Measurements from ENCODE around the gene FAF1. TPM values are rescaled to one million over a fixed set of nuclear protein-coding genes. Genes with fewer than 3 reads are reported as not detected.
"Not testable (repeated sequence)": the region's sequence is repeated elsewhere in the genome, so short reads cannot be mapped to it uniquely, and the experiment has no call there.

The FAF1 gene
- total RNA-seq, 1 experiment from 2014 or later: 148 TPM

DNA sequence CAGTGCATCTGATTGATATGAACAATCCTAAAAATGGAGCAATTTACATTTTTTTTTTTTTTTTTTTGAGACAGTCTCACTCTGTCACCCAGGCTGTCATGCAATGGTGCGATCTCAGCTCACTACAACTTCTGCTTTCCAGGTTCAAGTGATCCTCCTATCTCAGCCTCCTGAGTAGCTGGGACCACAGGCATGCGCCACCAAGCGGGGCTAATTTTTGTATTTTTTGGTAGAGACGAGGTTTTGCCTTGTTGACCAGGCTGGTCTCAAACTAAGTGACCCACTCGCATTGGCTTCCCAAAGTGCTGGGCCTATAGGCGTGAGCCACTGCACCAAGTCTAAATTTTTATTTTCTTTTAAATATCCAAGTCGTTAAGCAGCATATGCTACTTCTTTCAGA, 109.0 kb downstream of the FAF1 start:
- DNase-seq (ENCODE audit: low read depth): no peak

DNA sequence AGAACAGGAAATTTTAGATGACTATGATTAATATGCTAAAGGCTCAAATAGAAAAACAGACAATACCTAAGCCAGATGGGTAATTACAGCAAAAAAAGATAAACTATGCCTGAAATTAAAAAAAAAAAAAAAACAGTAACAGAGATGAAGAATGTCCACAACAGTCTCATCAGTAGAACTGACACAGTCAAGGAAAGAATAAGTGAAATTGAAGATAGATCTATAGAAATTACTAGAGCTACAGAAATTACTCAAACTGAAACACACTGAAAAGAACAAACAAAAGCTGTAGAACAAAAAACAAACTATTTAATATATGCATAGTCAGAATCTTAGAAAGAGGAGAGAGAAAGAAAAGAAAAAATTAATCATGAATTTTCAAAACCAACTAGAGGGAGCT, 112.8 kb downstream of the FAF1 start:
- no peak for DNase-seq (ENCODE audit: low read depth)

DNA sequence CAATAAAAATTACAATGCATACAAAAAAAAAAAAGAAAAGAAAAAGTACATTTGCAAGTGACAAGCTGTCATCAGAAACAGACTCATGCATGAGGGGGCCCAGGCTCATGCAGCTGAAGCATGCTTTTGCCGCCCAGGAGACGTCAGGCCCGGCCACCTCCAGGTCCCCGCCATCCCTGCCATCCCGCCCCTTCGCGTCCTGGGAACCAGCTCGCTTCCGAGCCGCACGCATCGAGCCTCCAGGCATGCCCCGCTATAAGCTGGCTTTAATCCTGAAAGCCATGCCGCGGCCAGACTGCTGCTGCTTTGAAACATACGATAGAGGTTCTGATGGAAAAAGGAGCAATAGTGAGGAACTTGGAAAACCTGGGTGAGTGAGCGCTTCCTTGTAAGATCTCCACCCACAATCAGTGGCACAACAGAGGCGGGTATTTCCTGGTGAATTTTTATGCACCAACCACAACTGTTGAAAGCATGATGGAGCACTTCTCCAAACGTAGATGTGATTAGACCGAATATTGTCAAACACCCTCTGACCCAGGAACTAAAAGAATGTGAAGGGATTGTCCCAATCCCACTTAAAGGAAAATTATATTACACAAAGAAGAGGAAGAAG, 113.7 kb downstream of the FAF1 start:
- no peak for DNase-seq (ENCODE audit: low read depth)

DNA sequence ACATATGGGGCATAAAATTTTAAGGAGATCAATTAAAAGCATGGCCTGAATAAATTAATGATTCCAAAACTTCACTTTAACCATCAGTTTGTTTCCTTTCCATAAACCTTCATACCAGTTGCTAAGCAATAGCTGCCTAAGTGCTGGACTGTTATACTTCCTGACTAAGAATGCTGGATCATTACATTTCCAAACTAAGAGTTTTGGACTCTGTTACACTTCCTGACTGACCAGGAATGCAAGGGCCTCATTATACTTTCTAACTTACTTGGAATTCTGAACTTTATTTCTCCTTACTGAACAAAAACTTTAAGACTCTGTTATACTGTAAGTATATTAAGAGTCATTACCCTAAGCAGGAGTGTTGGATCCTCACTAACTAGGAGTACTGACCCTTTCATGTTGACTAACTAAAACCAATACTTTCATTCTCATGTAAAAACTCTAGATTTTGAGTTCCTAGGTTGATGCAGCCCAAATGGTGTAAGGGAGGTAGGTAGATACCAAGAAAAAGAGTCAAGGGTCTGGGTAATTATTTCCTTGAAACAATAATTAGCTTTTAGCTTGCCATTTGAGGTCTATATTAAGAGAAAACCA, 118.2 kb downstream of the FAF1 start:
- DNase-seq (ENCODE audit: low read depth): no peak

DNA sequence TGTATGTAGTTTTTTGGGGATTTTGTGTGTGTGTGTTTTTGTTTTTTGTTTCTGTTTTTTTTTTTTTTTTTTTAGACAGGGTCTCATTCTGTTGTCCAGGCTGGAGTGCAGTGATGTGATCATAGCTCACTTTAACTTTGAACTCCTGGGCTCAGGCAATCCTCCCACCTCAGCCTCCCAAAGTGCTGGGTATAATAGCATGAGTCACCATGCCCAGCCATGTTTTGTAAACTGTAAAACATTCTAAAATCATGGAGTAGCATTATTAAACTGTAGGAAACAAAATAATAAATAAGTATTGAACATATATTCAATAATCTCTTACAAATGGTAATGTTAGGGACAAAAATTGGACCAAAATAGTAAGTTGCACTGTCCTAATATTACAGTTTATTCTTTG, 124.0 kb downstream of the FAF1 start:
- DNase-seq (ENCODE audit: low read depth): no peak

DNA sequence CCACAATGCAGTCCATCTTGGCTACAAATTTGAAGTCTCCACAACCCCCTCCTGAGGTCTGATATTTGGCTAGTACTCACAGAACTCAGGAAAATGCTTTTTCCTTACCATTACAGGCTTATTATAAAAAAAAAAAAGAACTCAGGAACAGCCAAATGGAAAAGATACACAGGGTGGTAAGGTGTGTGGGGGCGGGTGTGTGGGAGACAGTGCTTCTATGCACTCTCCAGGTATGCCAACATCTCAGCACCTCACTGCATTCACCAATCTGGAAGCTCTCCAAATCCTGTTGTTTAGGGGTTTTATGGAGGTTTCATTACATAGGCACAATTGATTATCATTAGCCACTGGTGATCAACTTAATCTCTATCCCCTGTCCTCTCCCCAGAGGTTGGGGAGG, 126.9 kb downstream of the FAF1 start:
- no peak for DNase-seq (ENCODE audit: low read depth)

DNA sequence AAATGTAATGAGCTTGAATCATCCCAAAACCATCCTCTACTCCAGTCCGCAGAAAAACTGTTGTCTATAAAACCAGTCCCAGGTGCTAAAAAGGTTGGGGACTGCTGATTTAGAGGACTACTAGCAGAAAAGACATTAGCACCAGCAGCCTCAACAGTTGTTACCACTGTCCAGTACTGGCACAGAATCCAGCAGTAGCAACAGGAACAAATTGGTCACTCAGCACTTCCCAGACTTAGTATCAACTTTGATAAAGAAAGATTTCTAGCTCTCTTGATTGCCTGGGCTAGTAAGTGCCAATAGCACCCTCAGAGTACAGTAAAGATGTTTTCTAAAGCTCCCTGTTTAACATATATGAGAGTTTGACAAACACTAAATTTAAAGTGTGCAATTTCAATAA, 127.9 kb downstream of the FAF1 start:
- no peak for DNase-seq (ENCODE audit: low read depth)

DNA sequence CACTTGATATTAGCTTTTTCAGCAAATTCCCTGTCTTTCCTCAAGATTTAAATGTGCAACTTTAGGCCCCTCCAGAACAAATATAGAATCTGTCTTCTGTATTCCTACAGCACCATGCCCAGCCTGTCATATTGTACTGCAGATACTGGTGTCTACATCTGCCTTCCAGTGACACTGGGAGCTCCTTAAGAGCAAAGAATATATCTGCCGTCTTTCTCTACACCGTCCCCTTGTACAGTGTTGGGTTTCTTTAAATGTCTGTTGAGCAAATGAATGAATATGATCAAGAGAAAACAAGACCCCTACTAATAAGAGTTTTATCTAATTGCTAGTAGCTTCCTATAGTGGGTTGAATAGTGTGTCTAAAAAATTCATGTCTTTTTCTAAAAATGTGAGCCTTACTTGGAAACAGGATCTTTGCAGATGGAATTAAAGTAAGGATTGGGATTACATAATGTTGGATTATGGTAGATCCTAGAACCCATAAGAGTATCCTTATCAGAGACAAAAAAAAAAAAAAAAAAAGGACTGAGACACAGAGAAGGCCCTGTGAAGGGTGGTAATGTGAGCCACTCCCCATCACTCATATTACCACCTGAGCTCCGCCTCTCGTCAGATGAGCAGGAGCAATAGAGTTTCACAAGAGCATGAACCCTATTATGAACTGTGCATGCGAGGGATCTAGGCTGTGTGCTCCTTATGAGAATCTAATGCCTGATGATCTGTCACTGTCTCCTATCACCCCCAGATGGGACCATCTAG, 128.6 kb downstream of the FAF1 start:
- DNase-seq (ENCODE audit: low read depth): no peak

DNA sequence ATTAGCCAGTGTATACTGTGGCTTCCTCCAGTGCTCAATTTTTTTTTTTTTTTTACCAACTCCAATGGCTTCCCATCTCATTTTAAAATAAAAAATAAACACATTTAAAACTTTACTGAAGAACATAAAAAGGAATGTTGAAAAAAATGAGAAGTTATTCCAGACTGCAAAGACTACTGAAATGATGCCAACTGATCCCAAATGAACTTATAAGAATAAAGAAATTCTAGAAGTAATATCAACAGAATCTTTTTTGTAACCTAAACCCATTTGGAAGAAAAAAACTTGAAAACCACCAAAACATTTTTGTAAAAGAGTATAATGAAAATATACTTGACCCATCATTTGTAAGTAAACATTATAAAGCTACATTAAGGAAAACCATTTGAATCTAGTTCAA, 129.4 kb downstream of the FAF1 start:
- no peak for DNase-seq (ENCODE audit: low read depth)

DNA sequence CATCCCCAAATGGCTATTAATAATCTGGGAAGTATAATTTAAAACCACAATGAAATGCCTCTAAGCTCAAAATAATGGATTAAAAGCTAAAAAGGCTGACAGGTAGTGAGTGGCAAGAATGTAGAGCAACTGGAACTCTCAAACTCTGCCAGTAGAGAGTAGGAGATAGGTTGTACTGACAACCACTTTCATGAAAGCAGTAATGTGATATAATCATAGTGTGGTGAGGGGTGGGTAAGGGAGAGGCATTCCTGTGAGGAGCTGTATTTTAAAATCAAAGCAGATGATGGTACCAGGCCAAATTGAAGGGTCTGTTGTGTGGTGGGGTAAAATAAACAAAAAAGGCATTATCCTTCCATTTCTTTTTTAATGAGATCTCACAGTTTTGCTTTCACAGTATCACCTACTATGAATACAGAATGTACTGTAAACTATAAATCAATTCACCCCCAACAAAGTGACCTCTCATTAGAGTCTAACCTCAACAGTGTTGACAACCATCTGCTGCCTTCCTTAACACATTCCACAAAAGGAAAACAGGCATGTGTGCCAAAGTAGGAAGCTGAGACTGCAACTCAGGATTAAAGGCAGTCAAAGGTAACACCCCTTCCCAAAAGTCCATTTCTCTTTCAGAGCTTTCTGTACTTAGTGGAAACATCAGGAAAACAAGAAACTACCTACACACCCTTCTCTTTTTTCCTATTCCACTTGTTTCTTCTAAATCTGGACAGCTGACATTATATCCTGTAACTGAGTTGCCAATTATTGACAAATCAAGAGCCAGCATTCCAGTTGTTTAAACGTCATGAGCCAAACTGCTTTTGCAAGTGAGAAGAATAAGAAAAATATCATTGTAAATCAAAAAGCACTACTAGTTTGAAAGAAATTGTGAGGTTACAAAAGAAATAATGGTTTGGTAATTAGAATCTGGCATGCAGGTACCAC, 130.8 kb downstream of the FAF1 start:
- DNase-seq (ENCODE audit: low read depth): no peak

DNA sequence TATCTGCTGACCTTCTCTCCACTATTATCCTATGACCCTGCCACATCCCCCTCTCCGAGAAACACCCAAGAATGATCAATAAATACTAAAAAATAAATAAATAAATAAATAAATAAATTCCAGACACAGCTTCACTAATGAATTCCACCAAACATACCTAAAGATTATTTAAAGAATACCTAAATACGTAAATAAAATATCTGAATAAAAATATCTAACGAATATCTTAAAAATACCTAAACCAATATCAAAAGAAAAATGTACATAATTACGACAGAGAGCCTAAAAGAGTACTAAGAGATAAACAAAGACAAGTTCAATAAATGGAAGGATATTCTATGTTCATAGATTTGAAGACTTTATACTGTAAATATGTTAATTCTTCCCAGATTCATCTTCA, 132.5 kb downstream of the FAF1 start:
- no peak for DNase-seq (ENCODE audit: low read depth)

DNA sequence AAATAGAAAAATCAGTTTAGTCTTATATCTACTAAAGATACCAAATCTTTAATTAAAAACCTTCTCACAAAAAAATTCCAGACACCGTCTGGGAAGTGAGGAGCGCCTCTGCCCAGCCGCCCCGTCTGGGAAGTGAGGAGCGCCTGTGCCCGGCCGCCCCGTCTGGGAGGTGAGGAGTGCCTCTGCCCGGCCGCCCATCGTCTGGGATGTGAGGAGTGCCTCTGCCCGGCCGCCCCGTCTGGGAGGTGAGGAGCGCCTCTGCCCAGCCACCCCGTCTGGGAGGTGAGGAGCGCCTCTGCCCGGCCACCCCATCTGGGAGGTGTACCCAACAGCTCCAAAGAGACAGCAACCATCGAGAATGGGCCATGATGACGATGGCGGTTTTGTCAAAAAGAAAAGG, 133.3 kb downstream of the FAF1 start:
- DNase-seq (ENCODE audit: low read depth): not testable (repeated sequence)

DNA sequence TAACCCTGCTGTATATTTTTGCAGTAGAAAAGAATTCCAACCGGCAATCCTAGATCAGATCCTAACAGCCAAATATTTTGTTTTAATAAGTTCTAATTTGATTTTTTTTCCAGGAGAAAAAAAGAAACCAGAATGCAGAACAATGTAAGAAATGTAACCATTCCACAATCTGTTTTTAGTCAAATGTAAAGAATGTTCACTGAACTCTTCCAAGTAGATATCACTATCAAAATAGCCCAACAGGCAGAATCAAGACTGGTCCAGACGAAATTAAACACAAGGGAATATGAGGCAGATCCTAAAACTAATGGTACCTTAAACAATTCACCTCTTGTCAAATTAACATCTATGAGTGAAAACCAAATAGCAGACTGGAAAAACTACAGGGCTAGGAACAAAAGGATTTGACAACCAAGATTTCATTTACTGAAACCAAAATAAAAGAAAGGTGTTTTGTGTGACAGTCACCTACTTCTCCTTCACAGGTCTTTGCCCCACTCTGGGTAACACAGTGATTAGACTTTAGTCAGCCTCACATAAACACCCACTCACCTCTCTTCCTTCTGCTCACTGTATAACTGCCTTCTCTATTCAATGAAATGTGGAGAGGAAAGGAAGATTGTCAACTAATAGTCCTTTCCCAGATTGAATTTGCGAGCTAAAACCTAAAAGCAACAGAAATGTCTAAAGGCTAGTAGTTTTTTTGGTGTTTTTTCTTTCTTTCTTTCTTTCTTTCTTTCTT, 137.9 kb downstream of the FAF1 start:
- no peak for DNase-seq (ENCODE audit: low read depth)

DNA sequence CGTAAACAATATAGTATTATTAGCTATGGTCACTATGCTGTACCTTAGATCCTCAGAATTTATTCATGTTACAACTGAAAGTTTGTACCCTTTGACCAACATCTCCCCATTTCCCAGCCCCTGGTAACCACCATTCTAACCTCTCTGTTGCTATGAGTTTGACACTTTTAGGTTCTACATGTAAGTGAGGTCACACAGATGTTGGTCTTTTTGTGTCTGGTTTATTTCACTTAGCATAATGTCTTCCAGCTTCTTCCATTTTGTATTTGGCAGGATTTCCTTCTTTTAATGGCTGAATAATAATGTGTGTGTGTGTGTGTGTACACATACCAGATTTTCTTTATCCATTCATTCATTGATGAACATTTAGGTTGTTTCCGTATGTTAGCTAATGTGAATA, 139.5 kb downstream of the FAF1 start:
- DNase-seq (ENCODE audit: low read depth): no peak

DNA sequence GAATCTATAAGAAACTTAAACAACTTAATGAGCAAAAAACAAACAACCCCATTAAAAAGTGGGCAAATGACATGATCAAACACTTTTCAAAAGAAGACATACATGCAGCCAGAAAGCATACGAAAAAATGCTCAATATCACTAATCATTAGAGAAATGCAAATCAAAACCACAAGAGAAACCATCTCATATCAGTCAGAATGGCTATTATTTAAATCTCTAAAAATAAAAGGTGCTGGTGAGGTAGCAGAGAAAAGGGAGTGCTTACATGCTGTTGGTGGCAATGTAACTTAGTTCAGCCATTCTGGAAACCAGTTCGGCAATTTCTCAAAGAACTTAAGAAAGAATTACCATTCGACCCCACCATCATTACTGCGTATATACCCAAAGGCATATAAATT, 147.7 kb downstream of the FAF1 start:
- DNase-seq (ENCODE audit: low read depth): no peak

DNA sequence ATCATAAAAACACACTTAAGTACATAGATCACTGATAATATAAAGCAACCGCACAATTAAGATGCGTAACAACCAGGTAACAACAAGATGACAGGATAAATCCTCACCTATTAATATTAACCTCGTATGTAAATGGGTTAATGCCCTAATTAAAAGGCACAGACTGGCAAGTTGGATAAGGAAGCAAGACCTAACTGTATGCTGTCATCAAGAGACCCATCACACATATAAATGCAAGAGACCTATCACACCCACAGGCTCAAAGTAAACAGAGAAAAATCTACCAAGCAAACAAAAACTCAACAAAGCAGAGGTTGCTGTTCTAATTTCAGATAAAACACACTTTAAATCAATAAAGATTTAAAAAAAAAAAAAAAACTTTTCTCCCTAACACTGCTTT, 151.8 kb downstream of the FAF1 start:
- DNase-seq (ENCODE audit: low read depth): no peak

DNA sequence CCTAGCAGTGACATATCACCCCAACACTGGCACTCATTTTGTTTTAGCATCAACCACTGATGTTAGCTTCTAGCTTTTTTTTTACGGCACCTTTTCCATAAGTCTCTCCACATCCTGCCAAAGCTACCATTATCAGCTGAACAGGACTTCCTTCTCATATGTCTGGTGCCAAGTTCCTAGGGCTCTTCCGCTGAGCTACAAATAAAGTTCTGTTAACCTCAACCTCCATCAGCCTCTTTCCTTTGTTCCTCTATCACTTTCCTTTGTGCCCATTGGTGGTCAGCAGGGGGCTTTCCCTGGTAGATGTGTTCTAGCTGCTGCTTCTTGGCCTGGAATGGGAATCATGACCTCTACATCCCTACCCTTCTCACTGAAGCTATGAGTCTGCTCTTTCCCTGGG, 163.8 kb downstream of the FAF1 start:
- DNase-seq (ENCODE audit: low read depth): no peak

DNA sequence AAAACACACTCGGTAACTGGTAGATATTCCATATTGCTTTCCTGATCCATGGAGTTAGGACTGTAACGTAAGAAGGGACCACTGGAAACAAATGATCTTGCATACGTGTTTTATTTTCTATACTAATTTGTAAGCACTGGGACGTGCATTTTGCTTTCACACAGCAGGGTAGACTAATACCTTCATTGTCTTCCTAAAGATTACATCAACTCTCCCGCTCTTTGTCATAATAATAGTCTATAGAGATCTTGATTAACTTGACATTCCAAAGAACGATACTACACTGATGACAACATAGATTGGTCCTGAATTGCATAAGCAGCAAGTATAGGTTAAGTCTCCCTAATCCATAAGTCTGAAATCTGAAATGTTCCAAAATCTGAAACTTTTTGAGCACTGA, 166.5 kb downstream of the FAF1 start:
- no peak for DNase-seq (ENCODE audit: low read depth)

DNA sequence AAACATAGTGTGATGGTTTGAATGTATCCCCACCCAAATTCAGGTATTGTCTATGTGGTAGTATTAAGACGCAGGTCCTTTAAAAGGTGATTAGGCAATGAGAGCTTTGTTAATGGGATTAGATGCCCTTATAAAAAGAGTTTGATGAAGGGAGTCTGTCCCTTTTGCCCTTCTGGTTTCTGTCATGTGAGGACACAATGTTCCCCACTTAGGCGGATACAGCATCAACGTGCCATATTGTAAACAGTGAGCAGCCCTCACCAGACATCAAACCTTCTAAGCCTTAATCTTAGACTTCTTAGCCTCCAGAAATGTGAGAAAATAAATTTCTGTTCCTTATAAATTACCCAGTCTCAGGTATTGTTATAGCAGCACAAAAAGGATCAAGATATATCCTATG, 172.8 kb downstream of the FAF1 start:
- no peak for DNase-seq (ENCODE audit: low read depth)

DNA sequence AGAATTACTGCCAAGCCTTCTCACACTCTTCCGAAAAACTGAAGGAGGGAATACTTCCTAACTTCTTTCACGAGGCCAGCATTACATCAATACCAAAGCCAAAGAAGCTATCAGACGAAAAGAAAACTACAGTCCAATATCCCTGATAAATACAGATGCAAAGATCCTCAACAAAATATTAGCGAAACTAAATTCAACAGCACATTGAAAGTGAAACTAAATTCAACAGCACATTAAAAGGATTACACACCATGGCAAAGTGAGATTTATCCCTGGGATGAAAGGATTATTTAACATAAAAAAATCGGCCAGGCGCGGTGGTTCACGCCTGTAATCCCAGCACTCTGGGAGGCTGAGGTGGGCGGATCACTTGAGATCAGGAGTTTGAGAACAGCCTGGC, 176.8 kb downstream of the FAF1 start:
- peak; percentile 6 for DNase-seq (ENCODE audit: low read depth)

DNA sequence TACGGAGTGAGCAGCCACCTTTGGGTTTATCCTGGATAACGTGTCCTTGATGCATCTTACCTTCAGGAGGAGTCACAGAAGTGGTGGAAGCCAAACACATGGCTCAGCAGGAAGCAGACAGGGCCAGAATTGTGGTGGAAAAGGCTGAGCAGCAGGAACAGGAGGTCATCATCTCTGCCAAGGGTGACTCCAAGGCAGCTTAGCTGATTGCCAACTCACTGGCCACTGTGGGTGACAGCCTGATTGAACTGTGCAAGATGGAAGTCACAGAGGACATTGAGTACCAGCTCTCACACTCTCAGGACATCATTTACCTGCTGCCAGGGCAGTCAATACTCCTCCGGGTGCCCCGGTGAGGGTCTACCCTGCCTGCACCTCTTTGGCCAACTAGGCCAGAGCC, 179.3 kb downstream of the FAF1 start:
- no peak for DNase-seq (ENCODE audit: low read depth)

DNA sequence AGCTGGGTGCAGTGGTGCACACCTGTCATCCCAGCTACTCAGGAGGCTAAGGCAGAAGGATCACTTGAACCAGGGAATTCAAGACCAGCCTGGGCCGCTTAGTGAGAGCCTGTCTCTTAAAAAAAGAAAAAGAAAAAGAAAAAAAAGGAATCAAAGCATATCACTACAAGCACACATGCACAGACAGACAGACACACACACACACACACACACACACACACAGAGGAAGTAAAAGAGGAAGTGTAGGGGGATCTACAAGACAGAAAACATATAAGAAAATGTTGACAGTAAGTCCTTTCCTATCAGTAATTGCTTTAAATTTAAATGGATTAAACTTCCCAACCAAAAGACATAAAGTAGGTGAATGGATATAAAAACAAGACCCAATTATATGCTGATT, 180.3 kb downstream of the FAF1 start:
- DNase-seq (ENCODE audit: low read depth): no peak
